GM19240 (cell line): ENCODE measurements around the gene VAMP7.
"Not testable (repeated sequence)": the region's sequence is repeated elsewhere in the genome, so short reads cannot be mapped to it uniquely, and the experiment has no call there.

Experiments used
- DNase-seq: peaks from one replicate; pipeline ENCODE4 v3.0.0; 2011; ENCODE audit warnings: low spot score; ENCODE audit not compliant: insufficient read length

The VAMP7 gene

GRCh38 chrX:155907661-155908060, 26.5 kb downstream of the VAMP7 start:
- not testable (repeated sequence) for DNase-seq

- no peak for DNase-seq
Observed at GRCh38 chrX:155923200-155923599, 42.1 kb downstream of the VAMP7 start.

GRCh38 chrX:155930852-155931618, 49.9 kb downstream of the VAMP7 start:
- DNase-seq = not testable (repeated sequence)

GRCh38 chrX:155938132-155938531, 57.0 kb downstream of the VAMP7 start:
- DNase-seq = no peak

GRCh38 chrX:155949098-155949497, 68.0 kb downstream of the VAMP7 start:
- DNase-seq = no peak

- no peak for DNase-seq
Observed at GRCh38 chrX:155951237-155951789, 70.2 kb downstream of the VAMP7 start.

GRCh38 chrX:155953055-155953454, 71.9 kb downstream of the VAMP7 start:
- DNase-seq = no peak

- DNase-seq = no peak
Observed at GRCh38 chrX:155954793-155955192, 73.6 kb downstream of the VAMP7 start.

- no peak for DNase-seq
Observed at GRCh38 chrX:155956099-155956498, 75.0 kb downstream of the VAMP7 start.

- DNase-seq = no peak
Observed at GRCh38 chrX:155956649-155957048, 75.5 kb downstream of the VAMP7 start.

- DNase-seq = no peak
Observed at GRCh38 chrX:155957843-155958242, 76.7 kb downstream of the VAMP7 start.

GRCh38 chrX:155959018-155959587, 78.0 kb downstream of the VAMP7 start:
- DNase-seq = no peak

GRCh38 chrX:155962906-155963305, 81.8 kb downstream of the VAMP7 start:
- DNase-seq = no peak

- peak; percentile 10 for DNase-seq
Observed at GRCh38 chrX:155966876-155967275, 85.7 kb downstream of the VAMP7 start.

- no peak for DNase-seq
Observed at GRCh38 chrX:155967653-155968325, 86.6 kb downstream of the VAMP7 start.

GRCh38 chrX:155968326-155968661, 87.1 kb downstream of the VAMP7 start:
- DNase-seq = no peak

GRCh38 chrX:155968791-155969190, 87.6 kb downstream of the VAMP7 start:
- no peak for DNase-seq

- not testable (repeated sequence) for DNase-seq
Observed at GRCh38 chrX:155971658-155972057, 90.5 kb downstream of the VAMP7 start.

- DNase-seq = not testable (repeated sequence)
Observed at GRCh38 chrX:155972241-155972640, 91.1 kb downstream of the VAMP7 start.

GRCh38 chrX:155983326-155983725, 102.2 kb downstream of the VAMP7 start:
- no peak for DNase-seq

GRCh38 chrX:155985208-155985607, 104.1 kb downstream of the VAMP7 start:
- DNase-seq = no peak

GRCh38 chrX:155986995-155987394, 105.8 kb downstream of the VAMP7 start:
- DNase-seq = not testable (repeated sequence)
